IMR-90 (cell line): ENCODE results near the gene SLC2A2. TPM values are rescaled to one million over a fixed set of nuclear protein-coding genes. Genes with fewer than 3 reads are reported as not detected.

Experiments used
- ATAC-seq: fragments of 200-7000 bp; cut with Tn5 transposase; 2 replicates; pipeline ENCODE4 v1.9.1; 2020; ENCODE audit warnings: low read depth, mild to moderate bottlenecking, moderate library complexity
- BruUV-seq: library from RNA; stranded (reverse); fragments of 400-500 nt; replicated peaks from 2 replicates; lab custom pipeline; 2021; lab: Mats Ljungman, UMichigan
- CTCF ChIA-PET: fragments of 300-600 bp; formaldehyde crosslinking; extraction: SDS; loops from one replicate; lab custom pipeline; 2021; ENCODE audit warnings: antibody characterized with exemption; lab: Yijun Ruan, JAX
- POLR2A ChIA-PET: fragments of 300-600 bp; sonication (Branson Sonifier 250); formaldehyde crosslinking; loops from one replicate; lab custom pipeline; 2022; ENCODE audit warnings: antibody characterized with exemption; ENCODE audit not compliant: unreplicated experiment; lab: Charles Lee
- DNase-seq: peaks from one replicate; pipeline ENCODE4 v3.0.0; 2013
- H2AFZ ChIP-seq: replicated peaks from 2 replicates; pipeline ENCODE3; 2013; ENCODE audit warnings: low read length, mild to moderate bottlenecking; ENCODE audit not compliant: poor library complexity
- H2AK5ac ChIP-seq: 2 replicates; pipeline ENCODE4 v1.6.1; 2013; ENCODE audit warnings: low read depth, low read length, inconsistent platforms
- H2AK9ac ChIP-seq: replicated peaks from 2 replicates; pipeline ENCODE3; 2013; ENCODE audit warnings: mild to moderate bottlenecking, low read depth, low read length, moderate library complexity; ENCODE audit not compliant: poor library complexity
- H2BK120ac ChIP-seq: 2 replicates; pipeline ENCODE4 v1.6.1; 2013; ENCODE audit warnings: low read depth, low read length, inconsistent platforms
- H2BK15ac ChIP-seq: 3 replicates; pipeline ENCODE4 v1.6.1; 2013; ENCODE audit warnings: low read depth, low read length, inconsistent platforms
- H2BK20ac ChIP-seq: 2 replicates; pipeline ENCODE4 v1.6.1; 2013; ENCODE audit warnings: low read depth, mild to moderate bottlenecking, inconsistent platforms, low read length, moderate library complexity
- H2BK5ac ChIP-seq: 2 replicates; pipeline ENCODE4 v1.6.1; 2013; ENCODE audit warnings: mild to moderate bottlenecking, low read depth, low read length, inconsistent platforms; ENCODE audit not compliant: poor library complexity, severe bottlenecking
- H3K14ac ChIP-seq: replicated peaks from 2 replicates; pipeline ENCODE4 v1.6.1; 2013; ENCODE audit warnings: low read depth, low read length, inconsistent platforms
- H3K18ac ChIP-seq: 2 replicates; pipeline ENCODE4 v1.6.1; 2013; ENCODE audit warnings: low read depth, low read length, control low read depth
- H3K23ac ChIP-seq: 2 replicates; pipeline ENCODE4 v1.6.1; 2013; ENCODE audit warnings: low read depth, low read length, inconsistent platforms
- H3K27ac ChIP-seq: 2 replicates; pipeline ENCODE4 v1.5.1; 2013; ENCODE audit warnings: mild to moderate bottlenecking, control low read depth, low read length; ENCODE audit not compliant: insufficient read depth
- H3K27me3 ChIP-seq: 2 replicates; pipeline ENCODE4 v1.6.1; 2013; ENCODE audit warnings: low read length; ENCODE audit not compliant: control insufficient read depth, insufficient read depth
- H3K36me3 ChIP-seq: 2 replicates; pipeline ENCODE4 v1.6.1; 2013; ENCODE audit warnings: low read length, mixed read lengths; ENCODE audit not compliant: control insufficient read depth, insufficient read depth
- H3K4ac ChIP-seq: 2 replicates; pipeline ENCODE4 v1.6.1; 2013; ENCODE audit warnings: low read depth, low read length, inconsistent platforms
- H3K4me1 ChIP-seq: 2 replicates; pipeline ENCODE4 v1.6.1; 2013; ENCODE audit warnings: low read length, mixed read lengths; ENCODE audit not compliant: control insufficient read depth, insufficient read depth
- H3K4me2 ChIP-seq: 2 replicates; pipeline ENCODE4 v1.6.1; 2013; ENCODE audit warnings: low read depth, mild to moderate bottlenecking, control low read depth, low read length, moderate library complexity
- H3K4me3 ChIP-seq: 2 replicates; pipeline ENCODE4 v1.5.1; 2013; ENCODE audit warnings: low read depth, mild to moderate bottlenecking, control low read depth, low read length, moderate library complexity; ENCODE audit not compliant: insufficient read depth
- H3K56ac ChIP-seq: 2 replicates; pipeline ENCODE4 v1.6.1; 2013; ENCODE audit warnings: low read length, inconsistent platforms; ENCODE audit not compliant: insufficient read depth; ENCODE audit errors: extremely low read depth
- H3K79me1 ChIP-seq, 2 experiments: 2 replicates each; pipeline ENCODE4 v1.6.1; 2013; ENCODE audit warnings: low read length in 2 of 2, inconsistent platforms in 1 of 2, low read depth in 1 of 2
- H3K9ac ChIP-seq: 2 replicates; pipeline ENCODE4 v1.6.1; 2013; ENCODE audit warnings: low read depth, low read length, control low read depth
- H3K9me1 ChIP-seq: 2 replicates; pipeline ENCODE4 v1.6.1; 2013; ENCODE audit warnings: low read length, inconsistent platforms; ENCODE audit not compliant: insufficient read depth
- H3K9me3 ChIP-seq: 2 replicates; pipeline ENCODE4 v1.6.1; 2013; ENCODE audit warnings: low read length; ENCODE audit not compliant: control insufficient read depth, insufficient read depth
- H4K20me1 ChIP-seq: 2 replicates; pipeline ENCODE4 v1.6.1; 2013; ENCODE audit warnings: low read length, inconsistent platforms; ENCODE audit not compliant: insufficient read depth
- H4K5ac ChIP-seq: 2 replicates; pipeline ENCODE4 v1.6.1; 2013; ENCODE audit warnings: mild to moderate bottlenecking, low read depth, low read length, control low read depth
- H4K8ac ChIP-seq, 2 experiments: 2 replicates each; pipeline ENCODE4 v1.6.1; 2013; ENCODE audit warnings: low read depth in 2 of 2, low read length in 2 of 2, control low read depth in 1 of 2, inconsistent platforms in 1 of 2
- H4K91ac ChIP-seq: 2 replicates; pipeline ENCODE4 v1.6.1; 2013; ENCODE audit warnings: low read depth, low read length, inconsistent platforms; ENCODE audit not compliant: insufficient read depth
- BHLHE40 ChIP-seq: fragments of 150-350 bp; IDR thresholded peaks from 2 replicates; pipeline ENCODE4 v1.6.1; 2016; ENCODE audit warnings: mild to moderate bottlenecking, low read depth, low read length
- CHD1 ChIP-seq: IDR thresholded peaks from 2 replicates; pipeline ENCODE4 v1.6.1; 2012; ENCODE audit warnings: low read depth, low read length, improper control_type of control experiment
- FOS ChIP-seq: fragments of 150-350 bp; IDR thresholded peaks from 2 replicates; pipeline ENCODE4 v1.6.1; 2016; ENCODE audit warnings: low read depth, low read length
- POLR2A ChIP-seq: IDR thresholded peaks from 2 replicates; pipeline ENCODE4 v1.6.1; 2012; ENCODE audit warnings: mild to moderate bottlenecking, low read depth, low read length
- RFX5 ChIP-seq: IDR thresholded peaks from 2 replicates; pipeline ENCODE4 v1.8.0; 2012; ENCODE audit warnings: low read depth, mild to moderate bottlenecking, low read length, moderate library complexity
- SMC3 ChIP-seq: fragments of 150-350 bp; IDR thresholded peaks from 2 replicates; pipeline ENCODE4 v1.6.1; 2016; ENCODE audit warnings: low read depth, mild to moderate bottlenecking, antibody characterized with exemption, low read length, moderate library complexity
- WGBS, 2 experiments: methylation state at CpG; one replicate each; pipeline versions ENCODE4 v1.1.5 to v1.1.7; 2013; ENCODE audit warnings: missing lambda C conversion rate in 2 of 2; ENCODE audit not compliant: insufficient read length in 1 of 2; ENCODE audit errors: extremely low coverage in 2 of 2; 5-methylcytosine and 5-hydroxymethylcytosine counted together
- dilution Hi-C: fragments of 300-500 bp; cut with HindIII; formaldehyde crosslinking; loops from one replicate; pipeline ENCODE4 v1.14.3; 2018; ENCODE audit warnings: low sequenced_read_pairs; ENCODE audit not compliant: unreplicated experiment
- in situ Hi-C: fragments of 300-500 bp; cut with MboI; formaldehyde crosslinking; loops from 3 replicates; pipeline ENCODE4 v1.14.3; 2019; ENCODE audit warnings: low sequenced_read_pairs, inconsistent platforms, mixed read lengths
- intact Hi-C: fragments of 100-400 bp; cut with micrococcal nuclease; formaldehyde crosslinking; loops from 2 replicates; pipeline ENCODE4 v1.10.0; 2022
- polyA plus RNA-seq, 3 experiments: library from polyadenylated mRNA; depleted of rRNA; stranded (reverse); fragments of >200 nt; gene quantifications; 2 replicates each; pipeline ENCODE4 v1.2.3, GENCODE V29; 2012; ENCODE audit warnings: low replicate concordance in 1 of 3
- total RNA-seq: library from RNA; depleted of rRNA; stranded (reverse); fragments of >200 nt; gene quantifications from 2 replicates; pipeline ENCODE4 v1.2.3, GENCODE V29; 2012
- TF ChIP-seq, protein P1 (sequence below): fragments of 150-350 bp; IDR thresholded peaks from 2 replicates; pipeline ENCODE4 v1.6.1; 2017; ENCODE audit warnings: mild to moderate bottlenecking, antibody characterized with exemption, low read length, low read depth
- TF ChIP-seq, protein P2 (sequence below): conservative IDR thresholded peaks from 2 replicates; pipeline ENCODE4 v1.5.1; 2012; ENCODE audit warnings: mild to moderate bottlenecking, low read depth, low read length, improper control_type of control experiment

Gene SLC2A2
- total and polyA plus RNA-seq, 2 of the 4 experiments (the other 2 are of a cell fraction), result not detected

DNA sequence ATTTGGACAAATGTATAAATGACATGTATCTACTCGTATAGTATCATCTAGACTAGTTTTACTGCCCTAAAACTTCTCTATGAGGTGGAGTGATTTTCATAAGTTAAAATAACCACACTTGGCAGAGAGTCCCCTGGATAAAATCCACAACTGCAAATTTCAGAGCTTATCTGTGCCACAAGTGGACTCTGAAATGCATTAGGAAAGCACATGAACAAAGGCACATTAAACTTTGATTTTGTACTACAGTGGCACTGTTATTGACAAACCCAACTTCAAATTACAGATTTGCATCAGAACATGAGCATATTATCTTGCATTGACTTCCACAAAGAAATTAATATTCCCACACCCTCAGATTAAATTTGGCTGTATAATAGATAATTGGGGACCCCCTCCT, 60.0 kb downstream of the SLC2A2 start:
- ChIA-PET POLR2A (no interaction called here), CTCF (interaction anchor here (2.0 kb wide), 1 partner anchor 14 kb away, joined by 6 read pairs; no protein-coding TSS in a partner anchor)
- intact Hi-C loops, result no loop called here
- no TSS peak for BruUV-seq
- Histone ChIP-seq H3K27me3 (no peaks in the 10 kb centered on the region), H2AK5ac (no peak overlapping the region), H3K56ac (no peak overlapping the region), H3K9me3 (no peaks in the 10 kb centered on the region), H3K79me1 (no peaks in the 10 kb centered on the region), H3K9me1 (no peaks in the 10 kb centered on the region), H3K4me2 (no peak overlapping the region), H4K20me1 (no peaks in the 10 kb centered on the region), H2BK20ac (no peak overlapping the region), H3K18ac (no peak overlapping the region), H3K4ac (no peak overlapping the region), H4K8ac (no peak overlapping the region), H2BK120ac (no peak overlapping the region), H2AK9ac (no peak overlapping the region), H3K36me3 (no peaks in the 10 kb centered on the region), H3K27ac (no peak overlapping the region), H3K14ac (no peak overlapping the region), H4K5ac (no peak overlapping the region), H3K4me3 (no peak overlapping the region), H4K91ac (no peak overlapping the region), H3K9ac (no peak overlapping the region), H2BK5ac (no peak overlapping the region), H2AFZ (no peak overlapping the region), H3K23ac (no peak overlapping the region), H2BK15ac (no peak overlapping the region), H3K4me1 (peaks cover 4% of the 10 kb centered on the region; the same call in 1 of the 2 replicates)
- dilution Hi-C loops, result no loop called here
- TF ChIP-seq POLR2A (no peak), FOS (no peak), RFX5 (no peak), CHD1 (no peak), SMC3 (no peak), BHLHE40 (no peak)
- TF ChIP-seq, protein P1, sequence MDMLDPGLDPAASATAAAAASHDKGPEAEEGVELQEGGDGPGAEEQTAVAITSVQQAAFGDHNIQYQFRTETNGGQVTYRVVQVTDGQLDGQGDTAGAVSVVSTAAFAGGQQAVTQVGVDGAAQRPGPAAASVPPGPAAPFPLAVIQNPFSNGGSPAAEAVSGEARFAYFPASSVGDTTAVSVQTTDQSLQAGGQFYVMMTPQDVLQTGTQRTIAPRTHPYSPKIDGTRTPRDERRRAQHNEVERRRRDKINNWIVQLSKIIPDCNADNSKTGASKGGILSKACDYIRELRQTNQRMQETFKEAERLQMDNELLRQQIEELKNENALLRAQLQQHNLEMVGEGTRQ, result no peak
- TF ChIP-seq, protein P2, sequence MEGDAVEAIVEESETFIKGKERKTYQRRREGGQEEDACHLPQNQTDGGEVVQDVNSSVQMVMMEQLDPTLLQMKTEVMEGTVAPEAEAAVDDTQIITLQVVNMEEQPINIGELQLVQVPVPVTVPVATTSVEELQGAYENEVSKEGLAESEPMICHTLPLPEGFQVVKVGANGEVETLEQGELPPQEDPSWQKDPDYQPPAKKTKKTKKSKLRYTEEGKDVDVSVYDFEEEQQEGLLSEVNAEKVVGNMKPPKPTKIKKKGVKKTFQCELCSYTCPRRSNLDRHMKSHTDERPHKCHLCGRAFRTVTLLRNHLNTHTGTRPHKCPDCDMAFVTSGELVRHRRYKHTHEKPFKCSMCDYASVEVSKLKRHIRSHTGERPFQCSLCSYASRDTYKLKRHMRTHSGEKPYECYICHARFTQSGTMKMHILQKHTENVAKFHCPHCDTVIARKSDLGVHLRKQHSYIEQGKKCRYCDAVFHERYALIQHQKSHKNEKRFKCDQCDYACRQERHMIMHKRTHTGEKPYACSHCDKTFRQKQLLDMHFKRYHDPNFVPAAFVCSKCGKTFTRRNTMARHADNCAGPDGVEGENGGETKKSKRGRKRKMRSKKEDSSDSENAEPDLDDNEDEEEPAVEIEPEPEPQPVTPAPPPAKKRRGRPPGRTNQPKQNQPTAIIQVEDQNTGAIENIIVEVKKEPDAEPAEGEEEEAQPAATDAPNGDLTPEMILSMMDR, result no peak
- DNase-seq (no peak), ATAC-seq (no peak)
- WGBS, 2 experiments, result no CpG with 5 or more reads among the region's 1 CpG
- in situ Hi-C loops, result loop anchor here (10.0 to 25.0 kb wide), 2 partner anchors 218 to 796 kb away; no protein-coding TSS in a partner anchor
